Measurements from ENCODE around the gene SOX6.
A peak's percentile ranks its signal among the peaks of the same experiment; 100 is the strongest.

DNA sequence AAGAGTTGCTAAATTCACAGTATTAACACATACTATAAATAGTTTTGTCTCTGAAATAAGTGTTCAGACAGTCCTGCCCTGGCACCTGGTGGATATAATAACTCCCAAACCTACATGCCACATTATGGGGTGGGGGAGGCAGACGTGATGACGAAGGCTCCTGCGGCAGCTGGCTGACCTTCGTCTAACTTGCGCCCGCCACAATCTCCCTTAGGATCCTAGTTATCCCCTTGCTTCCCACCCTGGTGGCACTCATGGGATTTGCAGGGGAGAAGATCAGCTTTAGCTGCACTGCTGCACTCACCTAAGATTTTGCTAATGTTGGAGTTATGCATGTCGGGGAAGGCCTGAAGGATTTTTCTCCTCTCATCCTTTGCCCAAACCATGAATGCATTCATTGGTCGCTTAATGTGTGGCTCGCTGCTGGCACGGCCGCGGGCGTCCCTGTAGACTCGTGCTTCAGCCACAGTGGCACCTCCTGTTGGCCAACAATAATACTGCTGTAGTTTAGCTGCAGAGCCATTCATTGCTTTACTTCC is 367.6 kb downstream of the SOX6 start:
- TF ChIP-seq, protein P1, sequence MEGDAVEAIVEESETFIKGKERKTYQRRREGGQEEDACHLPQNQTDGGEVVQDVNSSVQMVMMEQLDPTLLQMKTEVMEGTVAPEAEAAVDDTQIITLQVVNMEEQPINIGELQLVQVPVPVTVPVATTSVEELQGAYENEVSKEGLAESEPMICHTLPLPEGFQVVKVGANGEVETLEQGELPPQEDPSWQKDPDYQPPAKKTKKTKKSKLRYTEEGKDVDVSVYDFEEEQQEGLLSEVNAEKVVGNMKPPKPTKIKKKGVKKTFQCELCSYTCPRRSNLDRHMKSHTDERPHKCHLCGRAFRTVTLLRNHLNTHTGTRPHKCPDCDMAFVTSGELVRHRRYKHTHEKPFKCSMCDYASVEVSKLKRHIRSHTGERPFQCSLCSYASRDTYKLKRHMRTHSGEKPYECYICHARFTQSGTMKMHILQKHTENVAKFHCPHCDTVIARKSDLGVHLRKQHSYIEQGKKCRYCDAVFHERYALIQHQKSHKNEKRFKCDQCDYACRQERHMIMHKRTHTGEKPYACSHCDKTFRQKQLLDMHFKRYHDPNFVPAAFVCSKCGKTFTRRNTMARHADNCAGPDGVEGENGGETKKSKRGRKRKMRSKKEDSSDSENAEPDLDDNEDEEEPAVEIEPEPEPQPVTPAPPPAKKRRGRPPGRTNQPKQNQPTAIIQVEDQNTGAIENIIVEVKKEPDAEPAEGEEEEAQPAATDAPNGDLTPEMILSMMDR (IDR thresholded peaks at IDR 0.05 in 4 of 5, conservative IDR thresholded peaks at IDR 0.05 in 1 of 5): peak; percentile 40 to 64 (median 46)
- no peak for TF ChIP-seq POLR2A (IDR thresholded peaks at IDR 0.05)
